Activated CD8-positive, alpha-beta T cell treated with anti-CD3 and anti-CD28 coated beads for 36 hours (primary cell): ENCODE data around the gene RHEBL1. TPM values are rescaled to one million over a fixed set of nuclear protein-coding genes. Genes with fewer than 3 reads are reported as not detected.

Experiments used
- ATAC-seq: fragments of 200-7000 bp; cut with Tn5 transposase; one replicate; pipeline ENCODE4 v1.10.0; 2021; ENCODE audit warnings: mild to moderate bottlenecking, moderate library complexity
- CTCF ChIA-PET: fragments of 350-600 bp; sonication (Branson Sonifier 250); formaldehyde crosslinking; loops from one replicate; lab custom pipeline; 2021; ENCODE audit warnings: antibody characterized with exemption; lab: Charles Lee
- POLR2A ChIA-PET: fragments of 350-600 bp; sonication (Branson Sonifier 250); formaldehyde crosslinking; loops from one replicate; lab custom pipeline; 2021; ENCODE audit warnings: antibody characterized with exemption; lab: Charles Lee
- DNase-seq: peaks from one replicate; pipeline ENCODE4 v3.0.0-alpha.2; 2020
- H3K27ac Mint-ChIP-seq: one replicate; pipeline ENCODE4 v1.8.0; 2021; ENCODE audit warnings: mild to moderate bottlenecking, mixed read lengths
- H3K27me3 Mint-ChIP-seq: one replicate; pipeline ENCODE4 v1.8.0; 2021; ENCODE audit warnings: mixed read lengths
- H3K36me3 Mint-ChIP-seq: one replicate; pipeline ENCODE4 v1.8.0; 2021; ENCODE audit warnings: low read depth, mixed read lengths
- H3K4me1 Mint-ChIP-seq: one replicate; pipeline ENCODE4 v1.8.0; 2021; ENCODE audit warnings: low read depth, mixed read lengths
- H3K4me3 Mint-ChIP-seq: one replicate; pipeline ENCODE4 v1.8.0; 2021; ENCODE audit warnings: mild to moderate bottlenecking, moderate library complexity, mixed read lengths
- H3K9me3 Mint-ChIP-seq: one replicate; pipeline ENCODE4 v1.8.0; 2021; ENCODE audit warnings: mixed read lengths
- intact Hi-C: fragments of 100-400 bp; cut with micrococcal nuclease; formaldehyde crosslinking; loops from one replicate; pipeline ENCODE4 v1.10.0; 2022
- total RNA-seq, 2 experiments: library from RNA; stranded (reverse); gene quantifications; one replicate each; pipeline ENCODE4 v1.2.3, GENCODE V29; 2021
- TF ChIP-seq, protein P1 (sequence below): fragments of 200-600 bp; IDR thresholded peaks from one replicate; pipeline ENCODE4 v1.8.0; 2022; ENCODE audit warnings: antibody characterized with exemption, mild to moderate bottlenecking

Gene RHEBL1
- total RNA-seq, 2 experiments from 2014 or later, result 18.5 to 19.8 TPM

DNA sequence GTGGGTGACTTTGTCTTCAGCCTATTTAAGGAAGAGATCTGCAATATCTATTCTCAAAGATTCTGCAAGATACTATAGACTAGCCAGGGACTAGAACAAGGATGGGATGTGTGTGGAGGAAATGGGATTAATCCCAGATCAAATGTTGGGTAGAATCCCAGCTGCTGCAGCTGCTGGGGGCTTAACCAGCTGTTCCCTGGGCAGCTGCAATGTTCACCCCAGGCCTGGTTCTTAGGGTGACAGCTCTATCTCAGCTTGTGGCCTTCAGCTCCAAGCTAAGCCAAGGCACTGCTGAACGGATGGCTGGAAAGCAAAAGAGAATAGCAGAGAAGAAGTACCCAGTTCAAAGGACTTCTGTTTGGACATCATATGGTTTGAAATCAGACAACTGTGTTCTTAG, 10.0 kb upstream of the RHEBL1 start:
- no peak overlapping the region for H3K4me3 Mint-ChIP-seq
- DNase-seq (no peak), ATAC-seq (no peak)
- H3K27ac Mint-ChIP-seq, result no peak overlapping the region
- H3K36me3 Mint-ChIP-seq, result no peaks in the 10 kb centered on the region
- ChIA-PET CTCF (interaction anchor here (1.2 to 6.3 kb wide), 7 partner anchors 8 to 92 kb away, joined by 3 to 53 read pairs (median 7); partner anchors contain the start of genes DHH and RHEBL1), POLR2A (interaction anchor here (0.6 to 1.6 kb wide), 2 partner anchors 8 to 51 kb away, joined by 3 to 4 read pairs; partner anchors contain the start of gene TUBA1B)
- no peaks in the 10 kb centered on the region for H3K9me3 Mint-ChIP-seq
- H3K27me3 Mint-ChIP-seq, result no peaks in the 10 kb centered on the region
- H3K4me1 Mint-ChIP-seq, result no peaks in the 10 kb centered on the region
- TF ChIP-seq, protein P1, sequence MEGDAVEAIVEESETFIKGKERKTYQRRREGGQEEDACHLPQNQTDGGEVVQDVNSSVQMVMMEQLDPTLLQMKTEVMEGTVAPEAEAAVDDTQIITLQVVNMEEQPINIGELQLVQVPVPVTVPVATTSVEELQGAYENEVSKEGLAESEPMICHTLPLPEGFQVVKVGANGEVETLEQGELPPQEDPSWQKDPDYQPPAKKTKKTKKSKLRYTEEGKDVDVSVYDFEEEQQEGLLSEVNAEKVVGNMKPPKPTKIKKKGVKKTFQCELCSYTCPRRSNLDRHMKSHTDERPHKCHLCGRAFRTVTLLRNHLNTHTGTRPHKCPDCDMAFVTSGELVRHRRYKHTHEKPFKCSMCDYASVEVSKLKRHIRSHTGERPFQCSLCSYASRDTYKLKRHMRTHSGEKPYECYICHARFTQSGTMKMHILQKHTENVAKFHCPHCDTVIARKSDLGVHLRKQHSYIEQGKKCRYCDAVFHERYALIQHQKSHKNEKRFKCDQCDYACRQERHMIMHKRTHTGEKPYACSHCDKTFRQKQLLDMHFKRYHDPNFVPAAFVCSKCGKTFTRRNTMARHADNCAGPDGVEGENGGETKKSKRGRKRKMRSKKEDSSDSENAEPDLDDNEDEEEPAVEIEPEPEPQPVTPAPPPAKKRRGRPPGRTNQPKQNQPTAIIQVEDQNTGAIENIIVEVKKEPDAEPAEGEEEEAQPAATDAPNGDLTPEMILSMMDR, result no peak
- intact Hi-C loops, result no loop called here

DNA sequence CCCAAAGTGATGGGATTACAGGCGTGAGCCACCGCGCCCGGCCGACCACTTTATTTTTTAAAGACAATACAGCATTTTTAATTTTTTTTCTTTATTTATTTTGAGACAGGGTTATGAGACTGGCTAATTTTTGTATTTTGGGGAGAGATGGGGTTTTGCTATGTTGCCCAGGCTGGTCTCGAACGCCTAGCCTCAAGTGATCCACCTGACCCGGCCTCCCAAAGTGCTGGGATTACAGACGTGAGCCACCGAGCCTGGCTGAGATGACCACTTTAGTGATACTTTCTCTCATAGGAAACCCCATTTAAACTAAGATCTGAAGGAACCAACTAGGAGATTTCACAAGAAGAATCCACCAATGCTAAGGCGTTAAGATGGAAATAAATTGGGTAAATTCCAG, 1.2 kb upstream of the RHEBL1 start:
- TF ChIP-seq, protein P1, result no peak
- DNase-seq (no peak), ATAC-seq (no peak)
- Mint-ChIP-seq H3K36me3 (peaks cover 11% of the 10 kb centered on the region), H3K4me3 (no peak overlapping the region), H3K4me1 (peaks cover 27% of the 10 kb centered on the region), H3K9me3 (no peaks in the 10 kb centered on the region), H3K27me3 (no peaks in the 10 kb centered on the region), H3K27ac (peak overlapping the region; percentile 62)
- intact Hi-C loops, result no loop called here
- CTCF ChIA-PET, result interaction anchor here (1.5 to 4.7 kb wide), 7 partner anchors 7 to 114 kb away, joined by 4 to 40 read pairs (median 13); partner anchors contain the start of gene ARF3
- POLR2A ChIA-PET, result interaction anchor here (1.8 to 2.4 kb wide), 3 partner anchors 16 to 59 kb away, joined by 6 to 11 read pairs (median 8); partner anchors contain the start of gene TUBA1B

GRCh38 chr12:49068879-49069506, 786 bp downstream of the RHEBL1 start:
- ChIA-PET CTCF (interaction anchor here (0.5 to 7.5 kb wide), 15 partner anchors 16 to 215 kb away, joined by 3 to 220 read pairs (median 5); partner anchors contain the start of genes ARF3, DHH and TUBA1B), POLR2A (interaction anchor here (1.2 to 1.9 kb wide), 5 partner anchors 10 to 61 kb away, joined by 3 to 13 read pairs (median 6); partner anchors contain the start of gene TUBA1B)
- intact Hi-C loops, result no loop called here
- ATAC-seq (no peak), DNase-seq (no peak)
- TF ChIP-seq, protein P1, result no peak
- H3K4me3 Mint-ChIP-seq, result peak overlapping the region; percentile 98
- H3K4me1 Mint-ChIP-seq, result peaks cover 28% of the 10 kb centered on the region
- peak overlapping the region; percentile 90 for H3K27ac Mint-ChIP-seq
- H3K36me3 Mint-ChIP-seq, result peaks cover 16% of the 10 kb centered on the region
- H3K27me3 Mint-ChIP-seq, result no peaks in the 10 kb centered on the region
- H3K9me3 Mint-ChIP-seq, result no peaks in the 10 kb centered on the region

DNA sequence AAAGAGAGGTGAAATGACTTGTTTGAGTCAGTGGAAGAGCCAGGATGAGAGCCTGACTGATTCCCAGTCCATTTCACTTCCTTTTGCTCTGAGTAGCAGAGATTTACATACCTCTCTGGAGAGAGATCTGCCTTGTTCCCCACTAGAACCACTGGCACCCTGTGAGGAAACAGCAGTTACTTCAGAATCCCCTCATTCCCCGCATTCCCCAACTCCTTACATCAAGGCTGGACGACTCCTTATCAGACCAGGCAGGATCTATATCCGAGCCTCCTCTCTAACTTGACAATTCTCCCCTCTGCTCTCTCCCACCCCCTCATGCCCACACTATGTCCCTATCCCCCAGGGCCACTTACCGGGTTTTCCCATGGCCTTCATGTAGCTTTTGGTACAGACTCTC, 3.7 kb downstream of the RHEBL1 start:
- DNase-seq (no peak), ATAC-seq (no peak)
- Mint-ChIP-seq H3K27ac (no peak overlapping the region), H3K36me3 (peaks cover 23% of the 10 kb centered on the region), H3K27me3 (no peaks in the 10 kb centered on the region), H3K4me3 (no peak overlapping the region), H3K4me1 (peaks cover 25% of the 10 kb centered on the region), H3K9me3 (no peaks in the 10 kb centered on the region)
- ChIA-PET POLR2A (interaction anchor here (0.7 to 3.6 kb wide), 4 partner anchors 40 to 185 kb away, joined by 4 to 16 read pairs (median 8); partner anchors contain the start of gene TUBA1B), CTCF (interaction anchor here (0.7 to 7.5 kb wide), 5 partner anchors 14 to 36 kb away, joined by 4 to 220 read pairs (median 56); partner anchors contain the start of gene DHH)
- intact Hi-C loops, result no loop called here
- TF ChIP-seq, protein P1, result no peak
